ENCODE data around the gene TBX2. TPM values are rescaled to one million over a fixed set of nuclear protein-coding genes. Genes with fewer than 3 reads are reported as not detected.

The TBX2 gene
- total RNA-seq, 1 donor from 2014 or later = 0.23 TPM

DNA sequence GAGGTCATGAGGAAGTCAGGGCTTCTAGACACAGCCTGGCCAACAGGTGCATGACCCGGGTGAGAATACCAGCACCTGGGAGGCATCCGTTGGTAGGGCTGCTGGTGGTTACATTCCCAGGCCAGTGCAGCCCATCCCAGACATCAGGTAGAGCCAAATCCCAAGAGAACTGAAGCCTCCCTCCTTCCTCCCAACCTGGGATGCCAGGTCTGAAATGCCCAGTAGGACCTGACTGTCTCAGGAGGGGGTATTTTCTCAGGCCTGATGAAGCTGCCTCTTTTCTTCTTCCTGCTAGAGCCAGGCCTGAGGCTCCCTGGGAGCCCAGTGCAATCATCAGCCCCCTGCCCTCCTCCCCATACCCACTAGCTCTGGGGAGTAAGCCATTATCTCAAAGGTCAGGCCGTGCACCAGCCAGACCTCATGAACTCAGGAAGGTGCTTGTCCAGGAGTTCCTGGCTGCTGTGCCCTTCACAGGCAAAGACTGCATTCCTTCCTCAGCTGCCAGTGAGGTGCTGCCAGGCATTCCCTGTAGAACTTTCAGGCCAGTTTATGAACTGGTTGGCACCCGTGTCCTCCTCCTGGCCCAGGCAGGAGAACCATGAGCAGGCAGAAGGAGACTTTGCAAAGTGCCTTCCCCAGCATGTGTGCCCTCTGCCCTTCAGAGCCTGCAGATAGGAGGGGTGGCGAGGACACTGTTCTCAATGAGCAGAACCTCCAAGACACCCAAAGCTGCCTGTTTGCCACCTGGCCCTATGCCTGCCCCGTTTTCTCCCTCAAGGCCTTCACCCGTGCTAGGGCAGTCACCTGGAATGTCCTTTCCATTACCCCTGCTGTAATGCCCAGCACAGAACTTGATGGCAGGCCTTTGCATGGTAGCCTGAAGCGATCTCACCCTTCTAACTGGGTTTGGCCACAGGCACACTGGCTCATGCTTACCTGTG lies 7.6 kb downstream of the TBX2 start:
- peak; percentile 3 for DNase-seq (ENCODE audit: low spot score)
- Mint-ChIP-seq H3K27me3 (ENCODE audit: unreplicated experiment) (peaks cover 38% of the 10 kb centered on the region), H3K9me3 (ENCODE audit: unreplicated experiment) (no peaks in the 10 kb centered on the region), H3K4me3 (ENCODE audit: unreplicated experiment) (no peak overlapping the region), H3K36me3 (ENCODE audit: low read depth, unreplicated experiment) (peaks cover 3% of the 10 kb centered on the region), H3K27ac (ENCODE audit: unreplicated experiment) (no peak overlapping the region), H3K4me1 (ENCODE audit: unreplicated experiment) (peaks cover 5% of the 10 kb centered on the region)
- TF ChIP-seq, protein P1, sequence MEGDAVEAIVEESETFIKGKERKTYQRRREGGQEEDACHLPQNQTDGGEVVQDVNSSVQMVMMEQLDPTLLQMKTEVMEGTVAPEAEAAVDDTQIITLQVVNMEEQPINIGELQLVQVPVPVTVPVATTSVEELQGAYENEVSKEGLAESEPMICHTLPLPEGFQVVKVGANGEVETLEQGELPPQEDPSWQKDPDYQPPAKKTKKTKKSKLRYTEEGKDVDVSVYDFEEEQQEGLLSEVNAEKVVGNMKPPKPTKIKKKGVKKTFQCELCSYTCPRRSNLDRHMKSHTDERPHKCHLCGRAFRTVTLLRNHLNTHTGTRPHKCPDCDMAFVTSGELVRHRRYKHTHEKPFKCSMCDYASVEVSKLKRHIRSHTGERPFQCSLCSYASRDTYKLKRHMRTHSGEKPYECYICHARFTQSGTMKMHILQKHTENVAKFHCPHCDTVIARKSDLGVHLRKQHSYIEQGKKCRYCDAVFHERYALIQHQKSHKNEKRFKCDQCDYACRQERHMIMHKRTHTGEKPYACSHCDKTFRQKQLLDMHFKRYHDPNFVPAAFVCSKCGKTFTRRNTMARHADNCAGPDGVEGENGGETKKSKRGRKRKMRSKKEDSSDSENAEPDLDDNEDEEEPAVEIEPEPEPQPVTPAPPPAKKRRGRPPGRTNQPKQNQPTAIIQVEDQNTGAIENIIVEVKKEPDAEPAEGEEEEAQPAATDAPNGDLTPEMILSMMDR (IDR thresholded peaks at IDR 0.05; ENCODE audit: unreplicated experiment) = no peak

DNA sequence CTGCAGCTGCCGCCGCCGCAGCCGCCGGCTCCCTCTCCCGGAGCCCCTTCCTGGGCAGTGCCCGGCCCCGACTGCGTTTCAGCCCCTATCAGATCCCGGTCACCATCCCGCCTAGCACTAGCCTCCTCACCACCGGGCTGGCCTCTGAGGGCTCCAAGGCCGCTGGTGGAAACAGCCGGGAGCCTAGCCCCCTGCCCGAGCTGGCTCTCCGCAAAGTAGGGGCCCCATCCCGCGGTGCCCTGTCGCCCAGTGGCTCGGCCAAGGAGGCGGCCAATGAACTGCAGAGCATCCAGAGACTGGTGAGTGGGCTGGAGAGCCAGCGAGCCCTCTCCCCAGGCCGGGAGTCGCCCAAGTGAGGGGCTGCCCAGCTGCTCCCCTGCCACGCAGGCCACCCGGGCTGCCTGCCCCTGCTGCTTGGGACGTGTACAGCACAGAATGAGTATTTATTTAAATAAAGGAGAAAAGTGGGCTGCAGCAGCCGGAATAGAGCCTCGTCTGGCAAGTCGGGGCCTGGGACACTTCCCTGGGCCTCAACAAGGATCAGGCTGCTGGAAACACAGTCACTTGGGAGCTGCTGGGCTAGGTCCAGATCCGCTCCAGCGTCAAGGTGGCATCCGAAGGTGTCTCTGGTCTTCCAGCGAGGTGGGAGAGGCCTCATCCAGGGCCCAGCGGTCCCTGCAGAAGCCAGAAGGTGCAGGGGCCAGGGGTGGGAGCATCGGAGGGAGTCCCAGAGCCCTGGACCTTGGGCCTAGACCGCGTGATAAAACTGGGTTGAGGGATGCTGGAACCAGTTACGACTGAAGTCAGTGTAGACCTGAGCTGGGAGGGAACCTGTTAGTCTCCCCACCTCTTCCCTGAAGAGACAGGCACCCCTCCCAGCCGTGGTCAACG lies 8.8 kb downstream of the TBX2 start:
- peaks cover 5% of the 10 kb centered on the region for H3K4me1 Mint-ChIP-seq (ENCODE audit: unreplicated experiment)
- DNase-seq (ENCODE audit: low spot score) = peak; percentile 17
- no peak overlapping the region for H3K27ac Mint-ChIP-seq (ENCODE audit: unreplicated experiment)
- no peak overlapping the region for H3K4me3 Mint-ChIP-seq (ENCODE audit: unreplicated experiment)
- peaks cover 3% of the 10 kb centered on the region for H3K36me3 Mint-ChIP-seq (ENCODE audit: low read depth, unreplicated experiment)
- peaks cover 30% of the 10 kb centered on the region for H3K27me3 Mint-ChIP-seq (ENCODE audit: unreplicated experiment)
- TF ChIP-seq, protein P1 (IDR thresholded peaks at IDR 0.05; ENCODE audit: unreplicated experiment) = no peak
- H3K9me3 Mint-ChIP-seq (ENCODE audit: unreplicated experiment) = no peaks in the 10 kb centered on the region

DNA sequence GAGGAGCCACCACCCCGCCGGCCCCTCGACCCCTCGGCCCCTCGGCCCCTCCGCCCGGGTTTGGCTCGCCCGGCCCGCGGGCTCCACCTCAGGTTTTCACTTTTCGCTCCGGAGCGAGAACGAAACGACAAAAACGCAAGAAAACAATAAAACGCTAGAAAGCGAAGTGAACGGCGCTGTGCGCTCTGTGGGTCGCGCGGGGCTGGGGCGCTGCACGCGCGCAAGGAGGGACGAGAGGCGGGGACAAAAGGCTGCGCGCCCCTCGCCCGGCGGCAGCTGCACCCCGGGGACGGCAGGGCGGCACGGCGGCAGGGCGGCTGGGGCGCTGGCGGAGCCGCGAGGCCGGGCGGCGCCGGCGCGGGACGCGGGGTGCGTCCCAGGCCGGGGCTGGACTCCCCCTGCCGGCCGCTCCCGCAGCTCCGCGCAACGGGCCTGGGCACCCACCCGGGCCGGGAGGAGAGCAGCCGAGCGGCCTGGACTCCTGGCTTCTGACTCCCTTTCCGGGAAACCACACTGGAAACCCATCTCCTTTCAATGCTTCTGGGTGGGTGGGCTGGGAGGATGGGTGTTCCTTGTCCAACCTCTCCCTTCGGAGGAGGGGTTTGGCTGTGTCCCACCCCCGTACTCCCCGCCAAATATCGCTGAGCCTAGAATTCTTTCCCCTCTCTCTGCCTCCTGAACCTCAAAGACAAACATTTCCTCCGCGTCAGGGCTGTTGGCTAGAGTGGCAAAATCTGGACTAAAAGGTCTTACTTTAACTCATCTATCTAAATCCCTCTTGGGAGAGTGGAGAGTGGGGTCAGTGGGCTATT lies 9.9 kb downstream of the TBX2 start:
- H3K9me3 Mint-ChIP-seq (ENCODE audit: unreplicated experiment) = no peaks in the 10 kb centered on the region
- H3K27ac Mint-ChIP-seq (ENCODE audit: unreplicated experiment) = no peak overlapping the region
- TF ChIP-seq, protein P1 (IDR thresholded peaks at IDR 0.05; ENCODE audit: unreplicated experiment) = peak; percentile 20
- DNase-seq (ENCODE audit: low spot score) = peak; percentile 76
- H3K36me3 Mint-ChIP-seq (ENCODE audit: low read depth, unreplicated experiment) = peaks cover 3% of the 10 kb centered on the region
- H3K27me3 Mint-ChIP-seq (ENCODE audit: unreplicated experiment) = peaks cover 25% of the 10 kb centered on the region
- peak overlapping the region; percentile 67 for H3K4me3 Mint-ChIP-seq (ENCODE audit: unreplicated experiment)
- peaks cover 9% of the 10 kb centered on the region for H3K4me1 Mint-ChIP-seq (ENCODE audit: unreplicated experiment)

DNA sequence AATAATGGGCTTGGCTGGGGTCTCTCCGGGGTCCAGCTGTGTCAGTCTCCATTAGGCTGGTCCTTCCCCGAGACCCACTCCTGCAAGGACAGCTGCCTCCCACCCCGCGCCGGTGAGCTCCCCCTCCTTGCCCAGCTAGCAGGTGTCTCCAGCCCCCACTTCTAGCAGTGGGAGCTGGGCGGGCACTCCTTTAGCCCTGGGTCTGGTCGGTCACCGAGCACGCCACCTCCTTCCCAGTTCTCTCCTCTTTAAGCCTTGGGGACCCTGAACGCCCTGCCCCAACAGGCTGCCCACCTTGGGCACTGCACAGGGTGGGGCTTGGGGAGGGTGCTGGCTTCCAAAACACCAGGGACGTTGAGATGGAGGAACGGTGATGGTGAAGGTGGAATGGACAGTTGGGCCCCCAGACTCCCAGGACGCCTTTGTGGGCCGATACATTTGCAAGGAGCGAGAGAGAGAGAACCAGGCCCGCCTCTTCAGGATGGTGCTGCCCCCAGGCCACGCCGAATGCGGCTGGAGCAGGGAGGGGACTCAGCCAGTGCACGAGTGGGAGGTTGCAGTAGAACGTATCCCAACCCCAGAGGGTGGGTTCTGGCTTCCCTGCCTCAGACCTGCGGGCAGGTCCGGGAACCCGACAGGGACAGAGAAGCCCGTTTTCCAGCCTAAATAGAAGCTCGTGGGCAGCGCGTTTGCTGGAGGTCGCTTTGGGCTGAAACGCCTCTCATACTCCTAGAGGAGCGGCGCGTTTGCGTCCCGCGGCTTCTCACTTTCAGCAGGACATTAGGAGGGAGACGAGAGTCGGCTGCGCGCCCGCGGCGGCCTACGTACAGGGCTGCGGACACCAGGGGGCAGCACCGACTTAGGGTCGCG lies 10.7 kb downstream of the TBX2 start:
- Mint-ChIP-seq H3K9me3 (ENCODE audit: unreplicated experiment) (no peaks in the 10 kb centered on the region), H3K4me1 (ENCODE audit: unreplicated experiment) (peaks cover 9% of the 10 kb centered on the region), H3K36me3 (ENCODE audit: low read depth, unreplicated experiment) (peaks cover 3% of the 10 kb centered on the region), H3K27ac (ENCODE audit: unreplicated experiment) (no peak overlapping the region), H3K4me3 (ENCODE audit: unreplicated experiment) (peak overlapping the region; percentile 79), H3K27me3 (ENCODE audit: unreplicated experiment) (peaks cover 28% of the 10 kb centered on the region)
- TF ChIP-seq, protein P1 (IDR thresholded peaks at IDR 0.05; ENCODE audit: unreplicated experiment) = peak; percentile 68
- peak; percentile 91 for DNase-seq (ENCODE audit: low spot score)
